ENCODE measurements around the gene NOG. TPM values are rescaled to one million over a fixed set of nuclear protein-coding genes. Genes with fewer than 3 reads are reported as not detected.

The NOG gene
- total RNA-seq (2014; rRNA removed; shearing (Covaris generic)): not detected in 2 replicates

DNA sequence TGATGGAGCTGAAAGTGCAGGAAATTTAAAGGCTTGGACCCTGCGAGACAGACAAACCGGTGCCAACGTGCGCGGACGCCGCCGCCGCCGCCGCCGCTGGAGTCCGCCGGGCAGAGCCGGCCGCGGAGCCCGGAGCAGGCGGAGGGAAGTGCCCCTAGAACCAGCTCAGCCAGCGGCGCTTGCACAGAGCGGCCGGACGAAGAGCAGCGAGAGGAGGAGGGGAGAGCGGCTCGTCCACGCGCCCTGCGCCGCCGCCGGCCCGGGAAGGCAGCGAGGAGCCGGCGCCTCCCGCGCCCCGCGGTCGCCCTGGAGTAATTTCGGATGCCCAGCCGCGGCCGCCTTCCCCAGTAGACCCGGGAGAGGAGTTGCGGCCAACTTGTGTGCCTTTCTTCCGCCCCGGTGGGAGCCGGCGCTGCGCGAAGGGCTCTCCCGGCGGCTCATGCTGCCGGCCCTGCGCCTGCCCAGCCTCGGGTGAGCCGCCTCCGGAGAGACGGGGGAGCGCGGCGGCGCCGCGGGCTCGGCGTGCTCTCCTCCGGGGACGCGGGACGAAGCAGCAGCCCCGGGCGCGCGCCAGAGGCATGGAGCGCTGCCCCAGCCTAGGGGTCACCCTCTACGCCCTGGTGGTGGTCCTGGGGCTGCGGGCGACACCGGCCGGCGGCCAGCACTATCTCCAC is at the start of gene NOG:
Gene NOG, plus strand, starts transcription at position 54 of the 674 bp plus-strand sequence. Its CDS starts 525 bp downstream, at position 579.
- no peak for DNase-seq (ENCODE audit: low spot score)

DNA sequence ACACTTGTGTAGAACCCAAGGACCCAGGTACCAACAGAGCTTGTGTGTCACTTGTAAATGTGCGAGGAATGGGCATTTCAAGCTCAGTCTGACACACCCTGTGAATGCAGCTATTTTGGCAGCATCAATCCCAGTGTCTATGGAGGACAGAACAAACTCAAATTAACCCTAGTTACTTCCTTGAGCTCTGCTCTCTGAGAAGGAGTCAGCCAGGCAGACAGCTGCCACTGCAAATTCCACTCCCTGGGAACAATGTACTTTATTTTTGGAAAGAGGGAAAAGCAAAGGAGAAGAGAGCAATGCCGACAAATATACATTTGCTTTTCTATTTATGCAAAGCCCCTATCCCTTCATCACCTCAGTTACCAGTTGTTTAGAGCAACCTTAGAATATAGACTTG is 48.4 kb upstream of the NOG start:
- DNase-seq (ENCODE audit: low spot score): no peak

- no peak for DNase-seq (ENCODE audit: low spot score)
Measured at GRCh38 chr17:56545930-56546329, 47.6 kb upstream of the NOG start.

- DNase-seq (ENCODE audit: low spot score): no peak
Measured at GRCh38 chr17:56548661-56549060, 44.8 kb upstream of the NOG start.

DNA sequence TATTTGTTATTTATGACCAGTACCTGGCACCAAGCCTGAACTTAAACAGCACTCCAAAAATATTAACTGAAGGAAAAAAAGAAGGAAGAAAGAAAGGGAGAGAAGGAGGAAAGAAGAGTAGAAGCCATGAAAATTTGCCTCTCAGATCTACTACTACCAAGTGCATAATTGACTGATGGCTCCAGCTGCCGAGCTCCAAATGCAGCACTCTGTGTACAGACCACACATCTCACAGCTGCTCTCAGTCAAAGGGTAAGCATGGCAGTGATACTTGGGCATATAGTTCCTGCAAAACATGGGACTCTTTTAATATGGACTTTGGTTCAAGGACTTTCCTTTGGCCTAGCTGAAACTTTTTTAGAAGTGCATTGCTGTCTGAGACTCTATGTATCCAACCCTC is 44.0 kb upstream of the NOG start:
- no peak for DNase-seq (ENCODE audit: low spot score)

- DNase-seq (ENCODE audit: low spot score): no peak
Measured at GRCh38 chr17:56557682-56558081, 35.8 kb upstream of the NOG start.

- DNase-seq (ENCODE audit: low spot score): no peak
Measured at GRCh38 chr17:56558088-56558487, 35.4 kb upstream of the NOG start.

DNA sequence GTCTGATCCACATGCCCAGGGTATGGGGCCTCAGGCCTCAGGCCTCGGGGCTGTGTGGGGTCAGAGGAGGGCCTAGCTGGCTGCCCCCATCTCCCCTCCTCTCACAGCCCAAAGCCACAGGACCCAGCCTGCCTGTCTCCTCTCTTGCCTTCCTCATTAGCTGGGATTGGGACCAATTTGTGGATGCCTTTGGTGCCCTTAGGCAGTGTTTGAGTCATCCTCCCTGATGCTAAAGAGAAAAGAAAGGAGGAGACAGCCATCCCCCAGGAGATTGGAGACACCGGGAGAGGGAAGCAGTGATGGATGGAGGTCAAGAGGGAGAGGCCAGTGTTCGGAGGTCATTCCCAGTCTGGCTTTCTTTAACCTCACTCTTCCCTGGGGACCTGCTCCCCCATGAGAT is 23.3 kb upstream of the NOG start:
- DNase-seq (ENCODE audit: low spot score): no peak

- DNase-seq (ENCODE audit: low spot score): no peak
Measured at GRCh38 chr17:56571456-56571855, 22.0 kb upstream of the NOG start.

DNA sequence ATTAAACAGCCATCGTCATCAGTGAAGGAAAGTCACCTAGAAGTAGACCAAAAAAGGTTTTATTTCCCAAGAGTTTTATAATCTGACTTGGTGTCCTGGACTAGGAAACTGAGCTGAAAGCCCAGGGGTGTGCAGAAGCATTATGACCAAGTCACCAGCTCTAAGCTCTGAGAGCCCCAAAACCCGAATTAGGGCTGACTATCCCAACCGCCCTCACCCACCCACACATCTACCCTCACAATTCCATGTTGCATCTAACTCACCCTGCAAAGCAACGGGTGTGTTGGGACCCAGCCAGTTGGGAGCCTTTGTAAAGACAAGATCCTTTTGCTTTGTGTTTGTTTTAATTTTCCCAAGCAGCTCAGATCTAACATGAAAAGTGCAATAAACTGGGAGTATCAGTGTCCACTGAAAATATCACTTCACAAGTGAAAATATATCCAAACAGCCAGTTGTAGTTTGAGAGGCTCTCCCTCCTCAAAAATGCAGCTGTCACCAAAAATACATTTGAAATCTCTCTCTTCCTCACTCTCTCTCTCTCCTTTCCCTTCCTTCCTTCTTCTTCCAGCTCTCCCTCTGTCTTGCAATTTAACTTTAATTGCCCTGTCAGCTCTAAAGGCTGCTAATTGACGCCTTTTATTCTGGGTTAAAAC is 16.2 kb upstream of the NOG start:
- no peak for DNase-seq (ENCODE audit: low spot score)

- DNase-seq (ENCODE audit: low spot score): no peak
Measured at GRCh38 chr17:56577843-56578204, 15.7 kb upstream of the NOG start.

- no peak for DNase-seq (ENCODE audit: low spot score)
Measured at GRCh38 chr17:56581635-56582627, 11.6 kb upstream of the NOG start.

DNA sequence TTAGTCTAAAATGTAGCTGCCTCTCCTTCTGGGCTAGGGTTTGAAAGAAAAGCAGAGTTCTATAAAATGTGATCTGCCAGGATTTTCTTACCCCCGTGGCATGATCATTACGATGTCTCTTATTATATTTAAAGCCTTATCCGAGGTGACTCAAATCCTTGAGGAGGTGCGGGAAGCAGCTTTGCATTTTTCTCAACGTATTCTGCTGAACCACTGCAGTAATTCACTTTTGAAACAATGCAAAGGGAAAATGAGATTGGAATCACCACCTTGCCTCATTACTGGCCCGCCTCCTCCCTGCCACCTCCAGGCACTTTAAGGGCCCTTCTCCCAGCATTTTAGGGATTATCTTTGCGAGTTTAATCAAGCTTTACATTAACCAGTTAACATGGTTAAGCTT is 9.7 kb upstream of the NOG start:
- no peak for DNase-seq (ENCODE audit: low spot score)

GRCh38 chr17:56587298-56587697 is 6.2 kb upstream of the NOG start:
- no peak for DNase-seq (ENCODE audit: low spot score)

DNA sequence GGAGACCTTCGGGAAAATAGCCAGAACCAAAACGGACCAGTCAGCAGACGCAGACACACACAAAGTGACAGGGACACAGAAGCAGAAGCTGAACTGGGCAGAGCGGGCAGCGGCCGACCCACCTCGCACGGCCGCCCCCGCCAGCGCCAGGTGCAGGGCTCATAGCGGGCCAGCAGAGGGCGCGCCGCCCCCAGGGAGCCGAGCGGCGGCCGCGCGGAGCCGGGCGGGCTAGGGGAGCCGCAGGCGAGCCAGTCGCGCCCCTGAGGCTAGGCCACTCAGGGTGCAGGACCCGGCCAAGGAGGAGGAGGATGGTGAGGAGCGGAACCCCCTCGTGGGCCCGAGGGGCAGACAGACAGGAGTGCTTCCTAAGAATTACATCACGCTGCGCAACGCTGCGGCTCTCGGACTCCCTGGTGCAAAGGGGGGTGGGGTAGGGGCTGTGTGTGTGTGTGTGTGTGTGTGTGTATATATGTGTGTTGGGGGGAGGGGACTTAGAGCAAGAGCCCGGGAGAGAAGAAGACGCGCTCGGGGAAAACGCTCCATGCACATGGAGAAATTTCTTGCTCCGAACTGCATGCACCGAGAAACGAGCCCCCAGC is 913 bp upstream of the NOG start:
- DNase-seq (ENCODE audit: low spot score): peak; percentile 12

GRCh38 chr17:56593086-56593645 is 333 bp upstream of the NOG start:
- no peak for DNase-seq (ENCODE audit: low spot score)

DNA sequence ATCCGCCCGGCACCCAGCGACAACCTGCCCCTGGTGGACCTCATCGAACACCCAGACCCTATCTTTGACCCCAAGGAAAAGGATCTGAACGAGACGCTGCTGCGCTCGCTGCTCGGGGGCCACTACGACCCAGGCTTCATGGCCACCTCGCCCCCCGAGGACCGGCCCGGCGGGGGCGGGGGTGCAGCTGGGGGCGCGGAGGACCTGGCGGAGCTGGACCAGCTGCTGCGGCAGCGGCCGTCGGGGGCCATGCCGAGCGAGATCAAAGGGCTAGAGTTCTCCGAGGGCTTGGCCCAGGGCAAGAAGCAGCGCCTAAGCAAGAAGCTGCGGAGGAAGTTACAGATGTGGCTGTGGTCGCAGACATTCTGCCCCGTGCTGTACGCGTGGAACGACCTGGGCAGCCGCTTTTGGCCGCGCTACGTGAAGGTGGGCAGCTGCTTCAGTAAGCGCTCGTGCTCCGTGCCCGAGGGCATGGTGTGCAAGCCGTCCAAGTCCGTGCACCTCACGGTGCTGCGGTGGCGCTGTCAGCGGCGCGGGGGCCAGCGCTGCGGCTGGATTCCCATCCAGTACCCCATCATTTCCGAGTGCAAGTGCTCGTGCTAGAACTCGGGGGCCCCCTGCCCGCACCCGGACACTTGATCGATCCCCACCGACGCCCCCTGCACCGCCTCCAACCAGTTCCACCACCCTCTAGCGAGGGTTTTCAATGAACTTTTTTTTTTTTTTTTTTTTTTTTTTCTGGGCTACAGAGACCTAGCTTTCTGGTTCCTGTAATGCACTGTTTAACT is 1.0 kb downstream of the NOG start:
- no peak for DNase-seq (ENCODE audit: low spot score)

DNA sequence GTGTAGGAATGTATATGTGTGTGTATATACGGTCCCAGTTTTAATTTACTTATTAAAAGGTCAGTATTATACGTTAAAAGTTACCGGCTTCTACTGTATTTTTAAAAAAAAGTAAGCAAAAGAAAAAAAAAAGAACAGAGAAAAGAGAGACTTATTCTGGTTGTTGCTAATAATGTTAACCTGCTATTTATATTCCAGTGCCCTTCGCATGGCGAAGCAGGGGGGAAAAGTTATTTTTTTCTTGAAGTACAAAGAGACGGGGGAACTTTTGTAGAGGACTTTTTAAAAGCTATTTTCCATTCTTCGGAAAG is 1.6 kb downstream of the NOG start:
- no peak for DNase-seq (ENCODE audit: low spot score)

- no peak for DNase-seq (ENCODE audit: low spot score)
Measured at GRCh38 chr17:56595831-56596690, 2.6 kb downstream of the NOG start.
